NB4 (cell line): ENCODE measurements around the gene TPD52L1.

Source experiments
- MAX ChIP-seq: IDR thresholded peaks from 2 replicates; pipeline ENCODE4 v1.6.1; 2011; ENCODE audit warnings: low read depth, low read length
- MYC ChIP-seq: IDR thresholded peaks from 2 replicates; pipeline ENCODE4 v1.6.1; 2011; ENCODE audit warnings: low read depth, low read length
- POLR2A ChIP-seq: IDR thresholded peaks from 2 replicates; pipeline ENCODE4 v1.6.1; 2011; ENCODE audit warnings: mild to moderate bottlenecking; ENCODE audit not compliant: insufficient read length; ENCODE audit errors: extremely low read depth
- TF ChIP-seq, protein P1 (sequence below): IDR thresholded peaks from one replicate; pipeline ENCODE4 v1.5.1; 2012; ENCODE audit warnings: low read depth, low read length

DNA sequence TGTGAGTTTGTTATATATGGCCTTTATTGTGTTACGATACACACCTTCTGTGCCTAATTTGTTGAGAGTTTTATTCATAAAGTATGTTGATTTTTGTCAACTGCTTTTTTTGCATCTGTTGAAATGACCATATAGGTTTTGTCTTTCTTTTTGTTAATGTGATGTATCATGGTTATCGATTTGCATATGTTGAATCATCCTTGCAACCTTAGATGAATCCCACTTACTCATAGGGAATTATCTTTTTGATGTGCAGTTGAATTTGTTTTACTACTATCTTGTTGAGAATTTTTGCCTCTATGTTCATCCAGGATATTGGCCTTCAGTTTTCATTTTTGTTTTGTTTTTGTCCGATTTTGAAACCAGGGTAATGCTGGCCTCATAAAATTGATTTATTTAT is 45.7 kb upstream of the TPD52L1 start:
- TF ChIP-seq, protein P1, sequence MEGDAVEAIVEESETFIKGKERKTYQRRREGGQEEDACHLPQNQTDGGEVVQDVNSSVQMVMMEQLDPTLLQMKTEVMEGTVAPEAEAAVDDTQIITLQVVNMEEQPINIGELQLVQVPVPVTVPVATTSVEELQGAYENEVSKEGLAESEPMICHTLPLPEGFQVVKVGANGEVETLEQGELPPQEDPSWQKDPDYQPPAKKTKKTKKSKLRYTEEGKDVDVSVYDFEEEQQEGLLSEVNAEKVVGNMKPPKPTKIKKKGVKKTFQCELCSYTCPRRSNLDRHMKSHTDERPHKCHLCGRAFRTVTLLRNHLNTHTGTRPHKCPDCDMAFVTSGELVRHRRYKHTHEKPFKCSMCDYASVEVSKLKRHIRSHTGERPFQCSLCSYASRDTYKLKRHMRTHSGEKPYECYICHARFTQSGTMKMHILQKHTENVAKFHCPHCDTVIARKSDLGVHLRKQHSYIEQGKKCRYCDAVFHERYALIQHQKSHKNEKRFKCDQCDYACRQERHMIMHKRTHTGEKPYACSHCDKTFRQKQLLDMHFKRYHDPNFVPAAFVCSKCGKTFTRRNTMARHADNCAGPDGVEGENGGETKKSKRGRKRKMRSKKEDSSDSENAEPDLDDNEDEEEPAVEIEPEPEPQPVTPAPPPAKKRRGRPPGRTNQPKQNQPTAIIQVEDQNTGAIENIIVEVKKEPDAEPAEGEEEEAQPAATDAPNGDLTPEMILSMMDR, result no peak
- TF ChIP-seq MAX (no peak), MYC (no peak), POLR2A (no peak)
